GM20431 (cell line): Measurements from ENCODE around the gene NGDN.
"Not testable (repeated sequence)": the region's sequence is repeated elsewhere in the genome, so short reads cannot be mapped to it uniquely, and the experiment has no call there.

Source experiments
- in situ Hi-C: fragments of 300-500 bp; cut with MseI, MboI; formaldehyde crosslinking; loops from one replicate; pipeline ENCODE4 v1.15.0; 2020; ENCODE audit warnings: low sequenced_read_pairs; ENCODE audit not compliant: unreplicated experiment

Gene NGDN, protein sequence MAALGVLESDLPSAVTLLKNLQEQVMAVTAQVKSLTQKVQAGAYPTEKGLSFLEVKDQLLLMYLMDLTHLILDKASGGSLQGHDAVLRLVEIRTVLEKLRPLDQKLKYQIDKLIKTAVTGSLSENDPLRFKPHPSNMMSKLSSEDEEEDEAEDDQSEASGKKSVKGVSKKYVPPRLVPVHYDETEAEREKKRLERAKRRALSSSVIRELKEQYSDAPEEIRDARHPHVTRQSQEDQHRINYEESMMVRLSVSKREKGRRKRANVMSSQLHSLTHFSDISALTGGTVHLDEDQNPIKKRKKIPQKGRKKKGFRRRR

DNA sequence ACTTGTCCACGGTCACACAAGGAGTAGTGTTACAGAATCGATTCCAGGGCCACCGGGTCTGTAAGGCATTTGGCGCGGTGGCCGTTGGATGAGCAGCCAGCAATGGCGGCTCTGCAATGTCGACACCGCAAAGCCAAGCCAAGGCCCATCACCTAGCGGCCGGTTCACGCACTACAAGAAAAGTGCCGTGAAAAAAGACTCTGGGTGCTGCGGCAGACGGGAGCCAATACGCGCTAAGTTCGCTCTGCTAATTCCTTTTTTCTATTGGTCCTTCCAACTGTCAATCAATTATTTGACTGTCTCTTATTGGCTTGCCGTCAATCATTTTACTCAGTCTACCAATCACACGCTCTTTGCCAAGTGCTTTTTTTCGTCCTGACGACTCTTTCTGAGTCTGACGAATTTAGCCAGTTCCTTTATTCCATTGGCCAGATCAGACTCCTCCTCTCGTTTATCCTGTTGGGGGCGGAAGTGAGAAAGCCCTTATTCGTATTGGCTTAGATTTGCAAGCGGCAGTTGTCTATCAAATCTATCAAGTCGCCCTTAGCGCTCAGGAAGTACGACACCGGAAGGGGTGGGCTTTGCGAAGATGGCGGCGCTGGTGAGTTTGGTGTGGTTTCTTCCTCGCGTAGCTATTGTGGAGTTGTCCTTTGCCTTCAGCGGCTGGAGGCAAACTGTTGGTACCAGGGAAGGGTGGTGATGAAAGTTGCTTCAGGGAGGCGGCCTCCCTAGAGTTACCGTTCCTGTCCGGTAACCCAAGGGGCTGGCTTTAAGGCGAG is at the start of gene NGDN:
Gene NGDN, plus strand, starts transcription at position 577 of the 779 bp plus-strand sequence. Its CDS starts 13 bp downstream, at position 590.
- in situ Hi-C loops: no loop called here

- in situ Hi-C loops: no loop called here
These were observed 47.9 kb upstream of the NGDN start for GRCh38 chr14:23421594-23421993.

DNA sequence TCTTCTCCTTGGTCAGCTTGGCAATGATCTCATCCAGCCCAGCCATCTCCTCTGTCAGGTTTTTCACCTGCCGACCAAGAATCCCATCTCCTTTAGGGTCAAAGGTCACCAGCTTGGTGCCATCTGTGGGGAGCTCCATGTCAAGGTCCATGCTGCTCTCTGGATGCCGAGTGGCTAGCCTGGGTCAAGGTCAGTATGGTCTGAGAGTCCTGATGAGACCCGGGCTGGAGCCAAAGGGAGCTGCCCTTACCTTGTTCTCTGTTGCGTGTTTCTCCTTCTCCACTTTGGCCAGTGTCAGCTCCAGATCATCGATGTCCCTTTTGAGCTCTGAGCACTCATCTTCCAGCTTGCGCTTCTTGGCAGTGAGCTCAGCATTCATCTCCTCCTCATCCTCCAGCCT is 45.8 kb upstream of the NGDN start:
- in situ Hi-C loops: no loop called here

DNA sequence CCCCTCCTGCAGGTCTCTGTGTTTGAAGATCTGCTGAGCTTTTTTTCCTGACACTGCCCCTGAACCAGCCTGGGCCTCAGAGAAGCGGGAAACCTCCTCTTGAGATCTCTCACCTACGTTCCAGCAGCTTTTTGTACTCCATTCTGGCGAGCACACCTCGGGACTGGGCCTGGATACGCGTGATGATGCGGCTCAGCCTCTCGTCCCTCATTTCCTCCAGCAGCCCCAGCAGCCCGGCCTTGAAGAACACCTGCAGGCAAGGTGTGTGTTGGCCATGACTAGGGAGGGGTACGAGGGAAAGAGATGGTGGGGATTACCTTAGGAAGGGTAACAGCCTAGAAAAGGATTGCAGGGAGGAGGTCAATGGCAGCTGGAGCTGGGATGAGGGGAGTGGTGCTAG is 44.3 kb upstream of the NGDN start:
- in situ Hi-C loops: no loop called here

DNA sequence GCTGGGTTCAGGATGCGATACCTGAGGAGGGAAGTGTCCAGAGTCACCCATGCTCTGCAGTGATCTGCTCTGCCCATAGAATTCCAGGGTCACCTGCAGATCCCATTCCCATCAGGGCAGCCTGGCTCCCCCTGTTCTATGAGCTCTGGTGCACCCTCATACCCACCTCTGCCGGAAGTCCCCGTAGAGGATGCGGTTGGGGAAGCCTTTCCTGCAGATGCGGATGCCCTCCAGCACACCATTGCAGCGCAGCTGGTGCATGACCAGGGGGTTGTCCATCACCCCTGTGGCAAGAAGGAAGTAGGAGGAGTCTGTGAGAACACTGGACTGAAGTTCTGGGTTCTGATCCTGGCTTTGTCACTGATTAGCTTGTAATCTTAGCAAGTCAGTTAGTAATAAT is 43.7 kb upstream of the NGDN start:
- in situ Hi-C loops: not testable (repeated sequence)

GRCh38 chr14:23428686-23429495 is 40.6 kb upstream of the NGDN start:
- in situ Hi-C loops: no loop called here

DNA sequence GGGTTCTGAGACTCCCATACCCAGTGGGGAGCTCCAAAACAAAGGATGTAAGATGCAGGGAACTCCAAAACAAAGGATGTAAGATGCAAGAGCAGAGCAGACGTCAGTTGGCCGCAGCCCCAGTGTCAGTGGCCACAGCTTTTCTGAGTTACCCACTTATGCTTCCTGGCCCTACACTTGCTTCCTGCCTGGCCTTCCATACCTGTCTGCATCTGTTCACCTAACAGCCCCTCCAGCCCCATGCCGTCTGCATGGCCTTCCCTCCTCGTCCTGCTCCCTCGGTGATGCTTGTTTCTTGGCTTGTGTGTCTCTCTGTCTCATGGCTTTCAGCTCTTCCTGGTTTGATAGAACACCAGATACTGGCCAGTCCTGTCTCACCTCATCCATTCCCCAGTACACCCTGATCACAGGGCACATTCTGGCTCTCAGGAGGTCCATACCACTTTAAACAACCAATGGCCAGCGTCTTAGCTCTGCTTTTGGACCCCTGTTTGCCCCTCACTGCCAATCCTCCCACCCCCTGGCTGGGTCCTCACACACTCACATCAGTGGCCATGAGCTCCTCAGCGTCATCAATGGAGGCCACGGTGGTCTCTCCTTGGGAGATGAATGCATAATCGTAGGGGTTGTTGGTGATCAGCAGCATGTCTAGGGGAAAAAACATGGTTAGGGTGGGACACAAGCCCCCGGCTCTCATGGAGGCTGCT is 39.3 kb upstream of the NGDN start:
- in situ Hi-C loops: no loop called here

DNA sequence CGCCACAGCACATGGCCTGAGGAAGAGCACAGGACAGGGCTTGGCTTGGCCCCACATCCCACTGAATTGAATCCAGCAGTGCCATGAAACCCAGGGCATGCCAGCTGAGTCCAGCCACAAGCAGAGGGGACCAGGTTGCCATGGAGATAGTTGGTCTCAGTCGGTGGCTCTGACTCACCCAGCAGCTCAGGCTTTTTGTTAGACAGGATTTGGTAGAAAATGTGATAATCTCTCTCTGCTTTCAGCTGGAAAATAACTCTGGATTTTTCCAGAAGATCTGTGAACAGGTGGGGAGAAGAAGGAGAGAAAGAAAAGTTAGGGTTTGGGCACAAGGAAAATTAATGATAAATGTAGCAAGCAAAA is 38.8 kb upstream of the NGDN start:
- in situ Hi-C loops: no loop called here

GRCh38 chr14:23431486-23431885 is 38.0 kb upstream of the NGDN start:
- in situ Hi-C loops: no loop called here

DNA sequence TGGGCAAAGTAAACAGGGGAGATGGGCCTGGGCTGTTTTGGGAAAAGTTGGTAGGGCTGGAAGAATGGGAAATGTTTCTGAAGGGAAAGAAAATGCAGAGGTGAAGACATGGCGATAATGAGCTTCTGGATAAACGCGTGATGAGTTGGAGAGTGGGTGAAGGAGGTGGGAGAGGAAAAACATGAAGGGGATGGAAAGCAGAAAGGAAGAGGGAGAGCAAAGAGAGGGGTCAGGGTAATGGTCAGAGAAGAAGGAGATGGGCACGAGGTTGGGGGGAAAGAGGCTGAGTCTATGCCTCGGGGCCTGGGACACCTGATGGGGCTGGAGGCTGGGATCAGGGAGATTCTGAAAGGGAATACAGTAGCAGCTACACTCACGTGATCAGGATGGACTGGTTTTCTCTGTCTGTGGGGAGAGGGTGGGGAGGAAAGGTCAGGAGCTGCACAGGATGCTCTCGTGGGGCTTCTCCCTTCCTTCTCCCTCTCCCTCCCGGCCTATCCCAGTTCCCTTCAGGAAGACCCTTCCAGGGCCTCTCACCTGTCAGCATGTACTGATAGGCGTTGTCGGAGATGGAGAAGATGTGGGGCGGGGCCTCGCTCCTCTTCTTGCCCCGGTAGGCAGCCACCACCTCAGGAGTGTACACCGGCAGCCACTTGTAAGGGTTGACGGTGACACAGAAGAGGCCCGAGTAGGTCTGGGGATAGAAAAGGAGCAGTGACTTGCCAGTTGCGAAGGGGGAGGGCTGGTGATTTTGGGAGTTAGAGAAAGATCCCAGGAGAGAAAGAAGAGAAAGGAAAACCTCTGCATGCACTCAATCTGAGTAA is 37.2 kb upstream of the NGDN start:
- in situ Hi-C loops: no loop called here

DNA sequence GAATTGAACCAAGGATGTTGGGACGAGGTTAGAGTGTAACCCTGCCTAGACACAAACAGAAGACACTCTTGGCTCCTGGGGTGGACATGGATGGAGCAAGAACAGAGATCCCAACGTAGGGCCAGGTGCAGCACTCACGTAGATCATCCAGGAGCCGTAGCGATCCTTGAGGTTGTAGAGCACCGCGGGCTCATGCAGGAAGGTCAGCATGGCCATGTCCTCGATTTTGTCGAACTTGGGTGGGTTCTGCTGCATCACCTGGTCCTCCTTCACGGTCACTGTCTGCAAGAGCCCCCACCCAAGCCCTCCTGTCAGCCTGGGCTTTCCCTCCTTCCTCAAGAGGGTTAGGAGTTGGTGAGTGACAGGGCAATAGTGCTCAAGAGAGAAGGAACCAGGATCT is 36.6 kb upstream of the NGDN start:
- in situ Hi-C loops: no loop called here

- in situ Hi-C loops: no loop called here
These were observed 36.0 kb upstream of the NGDN start for GRCh38 chr14:23433457-23433856.

DNA sequence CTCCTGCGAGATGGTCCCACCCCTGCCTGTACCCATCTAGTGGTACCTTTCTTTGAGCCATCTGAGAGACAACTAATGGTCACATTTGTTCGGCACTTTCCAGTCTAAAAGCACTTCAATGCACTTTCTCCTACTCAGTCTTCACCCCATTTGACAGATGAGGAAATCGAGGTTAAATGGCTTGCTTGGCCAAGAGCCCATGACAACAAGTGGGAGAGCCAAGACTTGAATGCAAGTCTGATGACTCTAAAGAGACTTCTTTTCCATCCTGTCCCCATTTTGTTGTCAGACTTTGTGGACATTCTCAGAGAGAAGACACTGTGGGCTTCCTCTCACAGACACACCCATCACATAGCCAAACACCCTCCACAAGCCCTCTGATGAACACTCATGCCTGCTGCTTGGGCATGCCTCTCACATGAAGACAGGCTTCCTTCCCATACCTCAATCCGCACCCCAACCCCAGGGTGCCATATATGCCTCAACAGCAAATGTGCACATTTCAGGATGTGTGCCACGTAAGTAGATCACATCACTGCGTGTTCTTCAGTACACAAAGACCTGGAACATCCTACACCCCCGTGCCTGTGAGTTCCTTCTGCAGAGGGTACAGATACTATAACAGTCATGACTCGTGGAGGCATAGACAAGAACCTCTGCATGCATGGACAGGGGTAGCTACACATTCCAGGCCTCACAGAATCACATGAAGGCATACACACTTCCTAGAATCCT is 34.8 kb upstream of the NGDN start:
- in situ Hi-C loops: no loop called here

GRCh38 chr14:23435543-23436326 is 33.8 kb upstream of the NGDN start, which contains the start of gene MYH7:
Gene MYH7, minus strand, starts transcription at chr14:23435660. Its CDS starts 1,928 bp downstream, at chr14:23433732.
- in situ Hi-C loops: no loop called here

DNA sequence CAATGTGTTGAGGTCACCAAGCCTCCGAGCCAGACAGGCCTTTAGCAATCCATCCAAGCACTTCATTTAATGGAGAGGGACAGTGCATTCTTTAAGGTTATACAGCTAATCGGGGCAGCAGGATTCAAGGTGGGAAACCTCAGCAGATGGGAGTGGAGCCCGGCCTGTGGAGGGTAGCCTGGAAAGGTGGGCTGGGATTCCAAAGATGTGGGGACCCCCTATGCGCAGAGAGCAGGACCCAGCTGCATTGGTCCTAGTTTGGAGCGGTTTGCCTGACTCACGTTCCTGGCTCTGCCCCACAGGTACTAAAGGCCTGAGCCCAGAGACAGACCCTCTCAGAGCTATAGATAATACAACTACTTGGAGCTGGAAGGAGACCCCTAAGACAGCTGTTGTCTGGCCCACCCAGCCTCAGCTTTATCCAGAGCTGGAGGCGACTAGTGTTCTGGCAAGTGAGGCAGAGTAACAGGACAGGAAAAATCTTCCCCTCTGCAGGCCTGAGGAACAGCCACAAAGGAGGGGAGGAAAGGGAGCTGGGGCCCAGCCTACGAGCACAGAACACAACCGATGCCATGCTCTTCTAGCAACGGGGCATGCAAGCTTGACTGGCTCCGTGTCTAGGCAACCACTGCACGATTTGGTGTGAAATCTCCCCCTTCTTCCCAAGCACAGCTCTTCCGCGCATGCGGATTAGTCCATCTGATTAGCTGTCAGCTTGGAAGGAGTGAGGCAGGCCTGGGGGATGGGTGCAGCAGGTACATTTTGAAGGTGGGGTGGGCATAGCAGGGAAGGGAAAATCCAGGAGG is 33.0 kb upstream of the NGDN start:
- in situ Hi-C loops: no loop called here

DNA sequence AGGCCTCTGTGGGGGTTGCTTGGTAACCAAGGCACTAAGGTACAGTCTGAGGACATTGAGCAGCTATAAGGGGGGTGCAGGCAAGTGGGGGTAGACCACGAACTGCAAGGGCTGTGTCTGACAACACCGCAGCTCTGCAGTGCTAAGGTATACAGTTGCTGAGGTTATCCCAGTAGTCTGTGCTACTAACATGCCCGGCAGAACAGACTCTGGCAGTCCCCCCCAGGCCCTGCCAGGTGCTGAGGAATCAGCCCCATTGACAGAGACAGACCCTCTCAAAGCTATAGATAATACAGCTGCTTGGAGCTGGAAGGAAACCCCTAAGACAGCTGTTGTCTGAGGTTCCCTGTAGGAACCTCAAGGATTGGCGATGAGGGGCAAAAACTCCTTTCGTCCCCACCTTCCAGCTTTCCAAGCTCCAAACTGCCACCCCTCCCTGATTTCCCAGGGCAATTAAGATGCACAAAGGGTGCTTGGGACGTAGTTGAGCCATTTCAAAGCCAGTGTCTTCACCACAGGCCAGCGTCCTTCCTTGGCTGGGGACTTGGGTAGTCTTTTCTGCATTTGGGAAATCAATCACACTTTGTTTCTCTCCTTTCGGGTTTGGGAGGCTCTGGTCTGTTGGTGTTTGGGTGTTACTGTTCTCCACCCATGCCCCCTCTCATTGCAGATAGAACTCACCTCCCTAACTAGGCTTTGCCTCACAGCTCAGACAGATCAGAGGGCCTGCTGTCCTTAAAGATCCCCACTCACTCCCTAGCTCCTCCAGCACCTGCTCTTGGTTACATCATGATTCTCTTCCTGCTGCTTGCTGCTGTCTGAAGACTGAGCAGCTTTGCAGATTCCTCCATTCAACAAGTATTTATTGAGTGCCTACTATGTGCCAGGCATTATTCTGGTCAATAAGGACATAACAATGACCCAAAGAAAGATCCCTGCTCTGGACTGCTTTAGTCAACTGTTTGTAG is 32.1 kb upstream of the NGDN start:
- in situ Hi-C loops: no loop called here
